Cerebellar nuclear complex (tissue), 1 donor: ENCODE measurements around the gene STON1.
"Not testable (repeated sequence)": the region's sequence is repeated elsewhere in the genome, so short reads cannot be mapped to it uniquely, and the experiment has no call there.

ENCODE experiments used
- DNase-seq, 2 experiments: peaks; one replicate each; lab custom pipeline; 2025; lab: John Stamatoyannopoulos, UW

Gene STON1, protein sequence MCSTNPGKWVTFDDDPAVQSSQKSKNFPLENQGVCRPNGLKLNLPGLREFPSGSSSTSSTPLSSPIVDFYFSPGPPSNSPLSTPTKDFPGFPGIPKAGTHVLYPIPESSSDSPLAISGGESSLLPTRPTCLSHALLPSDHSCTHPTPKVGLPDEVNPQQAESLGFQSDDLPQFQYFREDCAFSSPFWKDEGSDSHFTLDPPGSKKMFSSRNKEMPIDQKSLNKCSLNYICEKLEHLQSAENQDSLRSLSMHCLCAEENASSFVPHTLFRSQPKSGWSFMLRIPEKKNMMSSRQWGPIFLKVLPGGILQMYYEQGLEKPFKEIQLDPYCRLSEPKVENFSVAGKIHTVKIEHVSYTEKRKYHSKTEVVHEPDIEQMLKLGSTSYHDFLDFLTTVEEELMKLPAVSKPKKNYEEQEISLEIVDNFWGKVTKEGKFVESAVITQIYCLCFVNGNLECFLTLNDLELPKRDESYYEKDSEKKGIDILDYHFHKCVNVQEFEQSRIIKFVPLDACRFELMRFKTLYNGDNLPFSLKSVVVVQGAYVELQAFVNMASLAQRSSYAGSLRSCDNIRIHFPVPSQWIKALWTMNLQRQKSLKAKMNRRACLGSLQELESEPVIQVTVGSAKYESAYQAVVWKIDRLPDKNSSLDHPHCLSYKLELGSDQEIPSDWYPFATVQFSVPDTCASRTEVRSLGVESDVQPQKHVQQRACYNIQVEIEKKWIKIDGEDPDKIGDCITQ

GRCh38 chr2:48530033-48530811 is at the start of gene STON1:
TSS of gene STON1 (plus strand) at chr2:48530154. CDS start at chr2:48580634, 50,480 bp downstream.
- DNase-seq: no peak

DNA sequence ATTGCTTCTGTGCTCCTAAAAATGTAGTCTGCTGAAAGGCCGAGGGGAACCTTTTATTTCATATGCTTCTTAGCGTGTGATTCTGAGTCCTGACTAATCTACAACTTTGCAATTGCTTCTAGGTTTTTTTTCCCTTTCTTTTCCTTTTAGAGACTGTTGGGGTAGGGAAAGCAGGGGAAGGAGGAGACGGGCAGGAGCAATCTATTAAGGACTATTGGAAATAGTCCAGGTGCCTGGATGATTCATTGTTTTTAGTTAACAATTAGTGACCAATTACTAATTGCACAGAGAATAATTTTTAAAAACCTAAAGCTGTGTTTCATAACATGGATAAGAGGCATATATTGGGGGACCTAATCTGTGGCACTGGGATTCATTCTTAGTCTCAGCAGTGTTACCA is 49.4 kb upstream of the STON1 start:
- DNase-seq: no peak

DNA sequence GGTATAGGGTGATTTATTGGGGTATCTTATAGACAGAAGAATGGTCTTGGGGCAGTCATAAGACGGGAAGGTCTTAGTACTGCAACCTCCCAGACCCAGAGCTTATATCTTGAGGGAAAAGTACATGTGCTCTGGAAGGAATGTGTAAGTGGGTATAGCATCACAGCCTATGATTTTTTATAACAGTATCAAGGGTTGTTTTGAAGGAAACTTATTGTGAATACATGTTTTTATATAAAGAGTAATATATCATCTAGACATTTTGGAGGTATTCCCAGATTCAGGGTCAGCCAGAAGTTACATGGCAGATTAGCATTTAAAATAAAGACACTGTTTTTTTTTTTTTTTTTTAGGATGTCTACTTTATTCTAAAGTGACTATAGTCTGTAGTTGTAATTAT is 47.6 kb upstream of the STON1 start:
- no peak for DNase-seq

- no peak for DNase-seq
These were observed 47.2 kb upstream of the STON1 start for GRCh38 chr2:48482769-48483168.

- DNase-seq: no peak
These were observed 46.4 kb upstream of the STON1 start for GRCh38 chr2:48483506-48483905.

DNA sequence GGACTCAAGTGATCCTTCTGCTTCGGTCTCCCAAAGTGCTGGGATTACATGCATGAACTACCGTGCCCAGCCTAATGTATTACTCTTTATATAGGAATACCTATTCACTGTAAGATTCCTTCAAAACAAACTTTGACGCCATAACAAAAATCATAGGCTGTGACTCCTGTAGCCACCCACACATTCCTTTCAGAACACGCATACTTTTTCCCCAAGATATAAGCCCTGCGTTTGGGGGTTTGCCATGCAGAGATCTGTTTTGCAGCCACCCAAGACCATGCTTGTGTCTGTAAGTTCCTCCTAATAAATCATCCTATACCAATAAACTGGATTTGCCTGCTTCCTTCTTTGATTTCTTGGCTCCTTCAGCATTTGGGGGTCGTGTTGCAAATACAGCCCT is 46.0 kb upstream of the STON1 start:
- no peak for DNase-seq

DNA sequence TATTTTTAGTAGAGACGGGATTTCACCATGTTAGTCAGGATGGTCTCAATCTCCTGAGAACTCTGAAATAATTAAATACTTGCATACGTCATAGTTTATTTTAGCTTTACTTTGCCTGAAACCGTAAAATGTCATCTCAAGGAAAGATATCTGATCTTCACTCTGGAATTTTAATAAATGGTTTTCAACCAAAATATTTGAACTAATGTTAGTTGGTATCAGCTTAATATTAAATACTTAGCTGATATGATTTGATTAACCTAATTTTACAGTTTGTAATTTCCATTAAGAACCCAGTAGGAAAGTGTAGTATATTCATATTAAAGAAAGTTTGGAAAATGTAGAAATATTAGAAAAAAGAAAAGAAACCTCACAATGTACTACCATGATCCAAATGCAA is 41.4 kb upstream of the STON1 start:
- no peak for DNase-seq

- DNase-seq: no peak
These were observed 33.1 kb upstream of the STON1 start for GRCh38 chr2:48496849-48497248.

GRCh38 chr2:48504647-48505327 is 25.2 kb upstream of the STON1 start:
- no peak for DNase-seq

DNA sequence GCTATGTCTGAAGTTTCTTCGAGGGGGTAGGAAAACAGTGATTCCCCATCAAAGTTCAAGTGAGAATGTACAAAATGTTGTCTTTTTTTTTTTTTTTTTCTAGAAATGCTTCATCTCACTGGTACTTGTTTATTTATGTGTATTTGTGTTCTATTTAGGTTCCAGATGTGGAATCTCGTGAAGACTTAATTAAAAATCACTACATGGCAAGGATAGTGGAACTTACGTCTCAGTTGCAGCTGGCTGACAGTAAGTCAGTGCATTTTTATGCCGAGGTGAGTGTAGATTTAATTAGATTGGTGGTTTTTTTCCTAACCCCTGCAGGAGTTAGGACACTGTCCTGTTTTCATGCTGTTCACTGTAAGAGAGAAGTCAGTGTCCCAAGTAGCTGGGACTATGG is 22.8 kb upstream of the STON1 start:
- DNase-seq: no peak

DNA sequence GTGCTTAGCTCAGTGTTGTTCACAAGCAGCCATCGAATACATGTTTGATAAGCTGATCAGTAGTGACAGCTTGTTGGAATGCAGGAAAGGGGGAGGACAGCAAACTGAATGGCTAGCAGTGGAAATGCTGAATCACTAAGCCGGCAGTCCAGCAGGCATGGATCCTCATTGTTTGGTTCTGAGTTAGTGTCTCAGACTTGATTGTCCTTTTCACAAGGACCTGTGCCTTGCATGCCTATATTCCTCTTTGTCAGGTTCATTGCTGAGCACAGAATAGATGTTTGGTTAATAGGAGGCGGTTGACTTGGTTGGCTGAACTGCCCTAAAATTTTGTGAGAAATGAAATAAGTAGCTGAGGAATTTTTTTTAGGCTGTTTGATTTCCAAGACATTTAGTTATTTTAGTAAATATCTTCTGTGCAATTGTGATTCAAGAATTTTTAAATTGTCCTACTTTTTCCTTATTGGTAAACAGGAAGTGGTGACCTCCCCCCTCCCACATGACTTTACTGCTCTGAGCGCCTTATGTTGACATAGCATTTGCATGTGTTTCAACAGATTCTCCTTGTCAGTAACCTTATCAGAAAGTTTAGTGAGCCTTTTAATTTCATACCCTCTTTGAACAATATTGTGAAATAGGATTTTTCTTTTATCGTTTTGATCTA is 21.4 kb upstream of the STON1 start:
- DNase-seq: no peak

GRCh38 chr2:48510329-48510728 is 19.6 kb upstream of the STON1 start:
- no peak for DNase-seq

GRCh38 chr2:48511849-48512470 is 18.0 kb upstream of the STON1 start:
- no peak for DNase-seq

DNA sequence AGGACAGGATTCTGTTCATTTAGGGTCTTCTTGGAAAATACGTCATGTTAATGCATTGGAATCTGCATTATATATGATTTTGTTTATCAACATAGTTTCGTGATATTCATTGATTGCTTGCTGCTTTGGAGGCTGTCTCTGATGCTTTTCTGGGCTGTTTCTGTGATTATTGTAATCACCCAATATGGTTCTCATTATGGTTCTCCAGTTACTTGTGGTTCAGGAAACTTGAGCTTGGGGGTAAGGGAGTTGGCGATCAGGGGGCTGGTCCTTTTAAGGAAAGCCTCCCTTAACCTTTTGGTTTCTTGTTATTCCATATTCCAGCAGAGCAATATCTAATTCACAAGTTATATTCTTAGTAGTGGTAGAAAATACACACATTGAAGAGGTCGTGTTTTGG is 17.4 kb upstream of the STON1 start:
- no peak for DNase-seq

- no peak for DNase-seq
These were observed 15.5 kb upstream of the STON1 start for GRCh38 chr2:48514348-48515003.

DNA sequence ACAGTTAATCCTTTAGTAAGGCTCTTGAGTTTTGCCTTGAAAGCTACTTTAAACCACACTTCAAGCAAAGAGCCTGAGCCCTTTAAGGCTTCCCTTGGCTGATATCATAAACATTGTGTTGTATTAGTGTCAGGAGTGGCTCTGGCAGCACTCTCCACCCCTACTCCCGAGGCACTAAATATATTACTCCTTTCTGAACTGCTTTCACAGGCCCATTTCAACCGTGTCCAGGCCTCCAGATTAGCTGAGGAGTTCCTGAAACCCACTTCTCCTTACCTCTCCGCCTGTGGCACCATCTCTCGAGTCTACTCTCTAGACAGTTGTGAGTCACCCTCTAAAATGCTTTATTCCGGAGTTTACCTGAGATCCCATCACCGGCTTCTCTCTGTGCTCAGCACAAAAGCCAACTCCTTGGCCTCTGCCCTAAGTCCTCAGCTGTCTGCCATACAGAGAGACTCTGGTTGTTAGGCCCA is 14.4 kb upstream of the STON1 start:
- no peak for DNase-seq

- DNase-seq: no peak
These were observed 10.4 kb upstream of the STON1 start for GRCh38 chr2:48519593-48519992.

DNA sequence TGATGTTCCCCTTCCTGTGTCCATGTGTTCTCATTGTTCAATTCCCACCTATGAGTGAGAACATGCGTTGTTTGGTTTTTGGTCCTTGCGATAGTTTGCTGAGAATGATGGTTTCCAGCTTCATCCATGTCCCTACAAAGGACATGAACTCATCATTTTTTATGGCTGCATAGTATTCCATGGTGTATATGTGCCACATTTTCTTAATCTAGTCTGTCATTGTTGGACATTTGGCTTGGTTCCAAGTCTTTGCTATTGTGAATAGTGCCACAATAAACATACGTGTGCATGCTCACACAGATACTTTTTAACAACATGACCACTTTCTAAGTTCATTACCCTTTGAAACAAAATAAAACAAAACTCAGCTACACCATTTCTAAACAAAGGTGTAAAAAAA is 5.2 kb upstream of the STON1 start:
- not testable (repeated sequence) for DNase-seq

DNA sequence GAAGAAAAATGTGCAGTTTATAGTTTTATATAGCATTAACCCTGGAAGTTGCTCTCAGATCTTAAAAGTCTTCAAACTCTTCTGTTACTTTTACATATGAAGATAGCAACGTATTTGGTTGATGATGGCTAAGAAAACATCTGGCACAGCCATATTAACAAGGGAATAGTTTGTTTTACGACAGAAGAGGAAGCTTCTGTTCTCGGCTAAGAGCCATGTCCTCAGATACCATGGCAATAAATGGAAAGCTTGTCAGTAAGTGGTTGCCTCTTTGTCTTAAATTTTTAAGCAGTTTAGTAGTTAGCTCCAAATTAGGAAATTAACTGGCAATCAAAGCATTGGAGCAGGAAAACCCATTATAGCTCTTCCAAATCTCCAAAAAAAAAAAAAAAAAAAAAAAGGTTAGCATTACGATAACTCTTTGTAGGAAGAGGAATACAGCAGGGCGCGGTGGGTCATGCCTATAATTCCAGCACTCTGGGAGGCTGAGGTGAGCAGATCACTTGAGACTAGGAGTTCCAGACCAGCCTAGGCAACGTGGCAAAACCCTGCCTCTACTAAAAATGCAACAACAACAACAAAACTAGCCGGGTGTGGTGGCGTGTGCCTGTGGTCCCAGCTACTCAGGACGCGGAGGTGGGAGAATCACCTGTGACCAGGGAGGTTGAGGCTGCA is 4.5 kb upstream of the STON1 start:
- DNase-seq: no peak
